Adipocyte (in vitro differentiated cells): Measurements from ENCODE around the gene INSRR.

Experiments used
- DNase-seq: peaks from one replicate; pipeline ENCODE4 v3.0.0-alpha.2; 2015; ENCODE audit warnings: low read depth
- H3K27me3 ChIP-seq: replicated peaks from 2 replicates; pipeline ENCODE4 v1.7.0; 2013; ENCODE audit warnings: mild to moderate bottlenecking, low read length, moderate library complexity; ENCODE audit not compliant: control insufficient read depth, insufficient read depth
- H3K36me3 ChIP-seq: 2 replicates; pipeline ENCODE4 v1.7.0; 2013; ENCODE audit warnings: low read length, mild to moderate bottlenecking, moderate library complexity; ENCODE audit not compliant: control insufficient read depth, insufficient read depth, severe bottlenecking
- H3K4me1 ChIP-seq: 2 replicates; pipeline ENCODE4 v1.7.0; 2013; ENCODE audit warnings: mild to moderate bottlenecking, low read length, moderate library complexity; ENCODE audit not compliant: control insufficient read depth, insufficient read depth
- H3K4me3 ChIP-seq: 2 replicates; pipeline ENCODE4 v1.7.0; 2013; ENCODE audit warnings: mild to moderate bottlenecking, low read length, moderate library complexity
- H3K9ac ChIP-seq: 2 replicates; pipeline ENCODE4 v1.7.0; 2013; ENCODE audit warnings: mild to moderate bottlenecking, low read length, moderate library complexity
- H3K9me3 ChIP-seq: 2 replicates; pipeline ENCODE4 v1.7.0; 2013; ENCODE audit warnings: mild to moderate bottlenecking, low read length, moderate library complexity; ENCODE audit not compliant: control insufficient read depth

The INSRR gene

DNA sequence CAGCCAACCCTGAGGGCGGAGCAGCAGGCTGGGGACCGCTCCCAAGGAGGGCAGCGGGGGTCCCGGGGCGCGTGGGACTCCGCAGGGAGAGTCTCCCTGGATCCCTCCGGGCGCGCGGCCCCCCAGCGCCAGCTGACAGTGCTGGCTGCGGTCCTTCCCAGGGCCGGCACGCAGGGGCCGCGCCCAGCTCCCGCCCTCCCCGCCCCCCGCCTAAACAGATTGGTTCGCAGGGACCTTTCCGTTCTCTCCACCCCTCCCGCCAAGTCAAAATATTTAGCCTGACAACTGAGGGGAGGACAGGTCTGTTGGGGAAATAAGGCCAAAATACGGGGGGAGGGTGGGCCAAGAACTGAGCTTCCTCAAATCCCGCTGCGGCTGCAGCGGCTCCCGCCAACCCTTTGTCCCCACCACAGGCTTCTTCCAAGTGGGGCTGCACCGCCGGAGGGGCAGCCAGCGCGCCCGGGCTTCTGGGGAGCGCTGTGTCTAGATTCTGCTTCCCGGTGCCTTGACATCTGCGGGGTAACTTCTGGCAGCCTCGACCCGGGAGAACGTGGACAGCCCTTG lies at the start of gene INSRR:
Gene INSRR, minus strand, starts transcription at position 159 of the 564 bp plus-strand sequence. CDS start 496 bp downstream, outside the sequence.
- DNase-seq: peak; percentile 26
- peaks cover 14% of the 10 kb centered on the region for H3K4me1 ChIP-seq

DNA sequence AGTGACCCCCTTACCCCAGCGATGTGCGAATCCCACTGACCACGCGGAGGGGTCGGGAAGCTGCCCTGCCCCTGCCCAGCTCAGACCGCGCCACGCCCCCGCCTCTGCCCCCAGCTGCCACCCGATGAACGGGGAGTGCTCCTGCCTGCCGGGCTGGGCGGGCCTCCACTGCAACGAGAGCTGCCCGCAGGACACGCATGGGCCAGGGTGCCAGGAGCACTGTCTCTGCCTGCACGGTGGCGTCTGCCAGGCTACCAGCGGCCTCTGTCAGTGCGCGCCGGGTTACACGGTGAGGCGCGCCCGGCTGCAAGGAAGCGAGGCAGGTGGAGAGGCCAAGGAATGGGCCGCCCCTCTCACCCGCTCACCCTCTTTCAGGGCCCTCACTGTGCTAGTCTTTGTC lies 49.6 kb upstream of the INSRR start:
- peaks cover 33% of the 10 kb centered on the region for H3K4me1 ChIP-seq
- no peaks in the 10 kb centered on the region for H3K27me3 ChIP-seq
- no peak for DNase-seq
- H3K36me3 ChIP-seq: no peaks in the 10 kb centered on the region
- H3K9ac ChIP-seq: no peak overlapping the region
- no peak overlapping the region for H3K4me3 ChIP-seq
- H3K9me3 ChIP-seq: no peaks in the 10 kb centered on the region

More for the DNA sequence above, at the start of gene INSRR:
- Histone ChIP-seq H3K9me3 (no peaks in the 10 kb centered on the region), H3K4me3 (peak within 1 kb of the TSS; percentile 71), H3K9ac (no peak within 1 kb of the TSS), H3K36me3 (no peaks in the 10 kb centered on the region), H3K27me3 (peaks cover 54% of the 10 kb centered on the region)

- no peaks in the 10 kb centered on the region for H3K36me3 ChIP-seq
- no peak overlapping the region for H3K4me3 ChIP-seq
- H3K27me3 ChIP-seq: no peaks in the 10 kb centered on the region
- H3K4me1 ChIP-seq: peaks cover 35% of the 10 kb centered on the region
- DNase-seq: no peak
- H3K9me3 ChIP-seq: no peaks in the 10 kb centered on the region
- H3K9ac ChIP-seq: no peak overlapping the region
These were observed 47.4 kb upstream of the INSRR start for GRCh38 chr1:156906206-156906906.

- no peaks in the 10 kb centered on the region for H3K36me3 ChIP-seq
- no peak for DNase-seq
- no peaks in the 10 kb centered on the region for H3K9me3 ChIP-seq
- H3K27me3 ChIP-seq: no peaks in the 10 kb centered on the region
- H3K4me3 ChIP-seq: no peak overlapping the region
- H3K9ac ChIP-seq: no peak overlapping the region
- H3K4me1 ChIP-seq: peaks cover 41% of the 10 kb centered on the region
These were observed 46.7 kb upstream of the INSRR start for GRCh38 chr1:156905651-156906050.

DNA sequence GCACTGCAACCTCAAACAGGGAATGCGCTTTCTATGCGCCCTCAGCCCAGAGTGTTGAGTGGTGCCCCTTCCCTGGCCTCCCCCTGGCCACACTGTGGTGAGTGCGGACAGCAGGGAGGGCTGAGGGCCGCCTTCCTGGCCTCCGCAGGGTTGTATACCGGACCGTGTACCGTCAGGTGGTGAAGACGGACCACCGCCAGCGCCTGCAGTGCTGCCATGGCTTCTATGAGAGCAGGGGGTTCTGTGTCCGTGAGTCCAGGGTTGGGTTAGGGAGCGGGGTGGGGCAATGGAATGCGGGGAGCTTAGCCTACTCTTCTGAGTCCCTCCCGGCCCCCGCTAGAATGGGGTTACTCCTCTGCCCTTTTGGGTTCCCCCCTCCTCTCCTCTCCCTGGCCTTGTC lies 46.3 kb upstream of the INSRR start:
- Histone ChIP-seq H3K9ac (no peak overlapping the region), H3K36me3 (no peaks in the 10 kb centered on the region), H3K27me3 (no peaks in the 10 kb centered on the region), H3K4me1 (peaks cover 45% of the 10 kb centered on the region), H3K9me3 (no peaks in the 10 kb centered on the region), H3K4me3 (no peak overlapping the region)
- no peak for DNase-seq

DNA sequence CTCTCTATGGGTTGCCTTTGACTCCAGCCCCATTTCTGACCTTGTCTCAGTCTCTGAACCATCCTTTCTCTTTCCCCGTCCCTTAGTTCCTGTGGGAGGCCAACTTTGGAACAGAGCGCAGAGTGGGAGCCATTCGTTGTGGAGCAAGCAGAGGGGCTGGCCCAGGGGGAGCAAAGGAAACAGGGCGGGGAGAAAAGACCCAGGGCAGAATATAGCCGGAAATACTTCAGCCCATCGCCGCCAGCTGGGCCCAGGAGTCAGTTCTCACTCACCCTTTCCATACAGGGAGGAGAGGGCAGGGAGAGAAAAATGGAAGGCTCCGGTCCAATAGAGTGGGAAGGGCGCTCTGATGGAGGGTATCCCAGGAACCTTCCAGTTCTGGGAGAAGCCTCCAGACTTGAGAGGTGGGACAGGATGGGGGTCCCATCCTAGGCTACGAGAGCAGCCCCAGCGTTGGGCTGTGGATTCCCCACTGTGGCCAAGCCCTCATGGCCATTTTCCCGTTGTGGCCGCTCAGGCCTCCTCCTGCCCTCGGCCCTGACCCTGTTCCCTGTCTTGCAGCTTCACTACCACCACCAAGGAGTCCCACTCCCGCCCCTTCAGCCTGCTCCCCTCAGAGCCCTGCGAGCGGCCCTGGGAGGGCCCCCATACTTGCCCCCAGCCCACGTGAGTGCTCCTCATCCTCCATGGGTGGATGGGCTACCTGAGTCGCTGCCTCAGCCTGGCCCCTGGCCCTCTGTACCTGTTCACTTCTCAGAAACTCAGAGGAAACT lies 45.5 kb upstream of the INSRR start:
- peaks cover 45% of the 10 kb centered on the region for H3K4me1 ChIP-seq
- no peaks in the 10 kb centered on the region for H3K36me3 ChIP-seq
- H3K9ac ChIP-seq: no peak overlapping the region
- H3K4me3 ChIP-seq: no peak overlapping the region
- no peaks in the 10 kb centered on the region for H3K27me3 ChIP-seq
- no peak for DNase-seq
- H3K9me3 ChIP-seq: no peaks in the 10 kb centered on the region

- Histone ChIP-seq H3K9ac (no peak overlapping the region), H3K4me1 (peaks cover 50% of the 10 kb centered on the region), H3K27me3 (no peaks in the 10 kb centered on the region), H3K36me3 (no peaks in the 10 kb centered on the region), H3K9me3 (no peaks in the 10 kb centered on the region), H3K4me3 (no peak overlapping the region)
- no peak for DNase-seq
These were observed 44.6 kb upstream of the INSRR start for GRCh38 chr1:156903328-156904091.

- H3K27me3 ChIP-seq: no peaks in the 10 kb centered on the region
- H3K9me3 ChIP-seq: no peaks in the 10 kb centered on the region
- H3K9ac ChIP-seq: peak overlapping the region; percentile 49
- peaks cover 58% of the 10 kb centered on the region for H3K4me1 ChIP-seq
- H3K36me3 ChIP-seq: no peaks in the 10 kb centered on the region
- no peak overlapping the region for H3K4me3 ChIP-seq
- DNase-seq: peak; percentile 67
These were observed 43.3 kb upstream of the INSRR start for GRCh38 chr1:156901966-156902915.

GRCh38 chr1:156901590-156901900 lies 42.6 kb upstream of the INSRR start:
- DNase-seq: no peak
- peaks cover 58% of the 10 kb centered on the region for H3K4me1 ChIP-seq
- H3K9ac ChIP-seq: no peak overlapping the region
- no peaks in the 10 kb centered on the region for H3K9me3 ChIP-seq
- no peak overlapping the region for H3K4me3 ChIP-seq
- no peaks in the 10 kb centered on the region for H3K27me3 ChIP-seq
- H3K36me3 ChIP-seq: no peaks in the 10 kb centered on the region

- no peak for DNase-seq
These were observed 42.1 kb upstream of the INSRR start for GRCh38 chr1:156900896-156901589.

More at GRCh38 chr1:156900896-156901589, 42.1 kb upstream of the INSRR start:
- H3K36me3 ChIP-seq: no peaks in the 10 kb centered on the region
- no peaks in the 10 kb centered on the region for H3K27me3 ChIP-seq
- no peak overlapping the region for H3K4me3 ChIP-seq
- no peak overlapping the region for H3K9ac ChIP-seq
- no peaks in the 10 kb centered on the region for H3K9me3 ChIP-seq
- H3K4me1 ChIP-seq: peaks cover 61% of the 10 kb centered on the region
